ES-I3 (cell line): Measurements from ENCODE around the gene TMEM86A.

Experiments
- H3K36me3 ChIP-seq: 2 replicates; pipeline ENCODE4 v1.6.1; 2013; ENCODE audit warnings: mild to moderate bottlenecking, low read length, control low read depth, moderate library complexity; ENCODE audit not compliant: insufficient read depth
- H3K4me1 ChIP-seq: 2 replicates; pipeline ENCODE4 v1.6.1; 2013; ENCODE audit warnings: mild to moderate bottlenecking, control low read depth, low read length; ENCODE audit not compliant: insufficient read depth
- H3K9ac ChIP-seq: 2 replicates; pipeline ENCODE4 v1.6.1; 2013; ENCODE audit warnings: low read depth, mild to moderate bottlenecking, low read length, moderate library complexity
- H3K9me3 ChIP-seq: 2 replicates; pipeline ENCODE4 v1.6.1; 2013; ENCODE audit warnings: mild to moderate bottlenecking, low read length, moderate library complexity; ENCODE audit not compliant: control insufficient read depth, insufficient read depth

TMEM86A gene

GRCh38 chr11:18726040-18726439 is 27.5 kb downstream of the TMEM86A start, which contains the start of gene IGSF22:
Gene IGSF22 (minus strand): TSS chr11:18726188. CDS start chr11:18724236, 1,952 bp downstream.
- no peak within 1 kb of the TSS for H3K9ac ChIP-seq
- H3K4me1 ChIP-seq = peaks cover 15% of the 10 kb centered on the region; the same call in 1 of the 2 replicates
- H3K9me3 ChIP-seq = no peaks in the 10 kb centered on the region
- H3K36me3 ChIP-seq = no peaks in the 10 kb centered on the region

- Histone ChIP-seq H3K9ac (no peak overlapping the region), H3K4me1 (peaks cover 15% of the 10 kb centered on the region; the same call in 1 of the 2 replicates), H3K36me3 (no peaks in the 10 kb centered on the region), H3K9me3 (no peaks in the 10 kb centered on the region)
These were observed 29.1 kb downstream of the TMEM86A start for GRCh38 chr11:18727479-18728236.

GRCh38 chr11:18728658-18729057 is 30.1 kb downstream of the TMEM86A start:
- H3K9me3 ChIP-seq = no peaks in the 10 kb centered on the region
- H3K36me3 ChIP-seq = no peaks in the 10 kb centered on the region
- no peak overlapping the region for H3K9ac ChIP-seq
- peaks cover 15% of the 10 kb centered on the region; the same call in 1 of the 2 replicates for H3K4me1 ChIP-seq

GRCh38 chr11:18729426-18729825 is 30.8 kb downstream of the TMEM86A start:
- Histone ChIP-seq H3K4me1 (peaks cover 15% of the 10 kb centered on the region; the same call in 1 of the 2 replicates), H3K9me3 (no peaks in the 10 kb centered on the region), H3K36me3 (no peaks in the 10 kb centered on the region), H3K9ac (no peak overlapping the region)

GRCh38 chr11:18730020-18730419 is 31.4 kb downstream of the TMEM86A start:
- no peaks in the 10 kb centered on the region for H3K36me3 ChIP-seq
- H3K9me3 ChIP-seq = no peaks in the 10 kb centered on the region
- H3K9ac ChIP-seq = no peak overlapping the region
- H3K4me1 ChIP-seq = peaks cover 15% of the 10 kb centered on the region; the same call in 1 of the 2 replicates

GRCh38 chr11:18731441-18731840 is 32.9 kb downstream of the TMEM86A start:
- Histone ChIP-seq H3K36me3 (no peaks in the 10 kb centered on the region), H3K9me3 (no peaks in the 10 kb centered on the region), H3K4me1 (peaks cover 10% of the 10 kb centered on the region; the same call in 1 of the 2 replicates), H3K9ac (no peak overlapping the region)

GRCh38 chr11:18731949-18732821 is 33.6 kb downstream of the TMEM86A start:
- no peak overlapping the region for H3K9ac ChIP-seq
- no peaks in the 10 kb centered on the region for H3K36me3 ChIP-seq
- H3K4me1 ChIP-seq = peaks cover 10% of the 10 kb centered on the region; the same call in 1 of the 2 replicates
- no peaks in the 10 kb centered on the region for H3K9me3 ChIP-seq

- Histone ChIP-seq H3K9me3 (no peaks in the 10 kb centered on the region), H3K36me3 (no peaks in the 10 kb centered on the region), H3K9ac (no peak overlapping the region)
These were observed 34.6 kb downstream of the TMEM86A start for GRCh38 chr11:18733202-18733601.

GRCh38 chr11:18736590-18737148 is 38.1 kb downstream of the TMEM86A start:
- Histone ChIP-seq H3K36me3 (no peaks in the 10 kb centered on the region), H3K9me3 (no peaks in the 10 kb centered on the region), H3K4me1 (no peaks in the 10 kb centered on the region; the same call in 1 of the 2 replicates), H3K9ac (no peak overlapping the region)

More at GRCh38 chr11:18733202-18733601, 34.6 kb downstream of the TMEM86A start:
- peaks cover 2% of the 10 kb centered on the region; the same call in 1 of the 2 replicates for H3K4me1 ChIP-seq

- Histone ChIP-seq H3K9me3 (no peaks in the 10 kb centered on the region), H3K4me1 (no peaks in the 10 kb centered on the region; the same call in 1 of the 2 replicates), H3K9ac (no peak overlapping the region), H3K36me3 (no peaks in the 10 kb centered on the region)
These were observed 39.1 kb downstream of the TMEM86A start for GRCh38 chr11:18737642-18738041.

GRCh38 chr11:18739685-18740084 is 41.1 kb downstream of the TMEM86A start:
- no peaks in the 10 kb centered on the region for H3K36me3 ChIP-seq
- no peaks in the 10 kb centered on the region for H3K9me3 ChIP-seq
- no peaks in the 10 kb centered on the region; the same call in 1 of the 2 replicates for H3K4me1 ChIP-seq
- no peak overlapping the region for H3K9ac ChIP-seq

GRCh38 chr11:18741783-18742182 is 43.2 kb downstream of the TMEM86A start:
- H3K4me1 ChIP-seq = no peaks in the 10 kb centered on the region; the same call in 1 of the 2 replicates
- no peak overlapping the region for H3K9ac ChIP-seq

GRCh38 chr11:18743365-18743764 is 44.8 kb downstream of the TMEM86A start:
- no peak overlapping the region for H3K9ac ChIP-seq
- no peaks in the 10 kb centered on the region for H3K36me3 ChIP-seq
- peaks cover 3% of the 10 kb centered on the region for H3K4me1 ChIP-seq
- H3K9me3 ChIP-seq = no peaks in the 10 kb centered on the region

More at GRCh38 chr11:18741783-18742182, 43.2 kb downstream of the TMEM86A start:
- no peaks in the 10 kb centered on the region for H3K36me3 ChIP-seq
- no peaks in the 10 kb centered on the region for H3K9me3 ChIP-seq

GRCh38 chr11:18743900-18744514 is 45.4 kb downstream of the TMEM86A start:
- Histone ChIP-seq H3K9me3 (no peaks in the 10 kb centered on the region), H3K36me3 (no peaks in the 10 kb centered on the region), H3K4me1 (peaks cover 9% of the 10 kb centered on the region), H3K9ac (no peak overlapping the region)
